ENCODE data around the gene ZNF438.
"Not testable (repeated sequence)": the region's sequence is repeated elsewhere in the genome, so short reads cannot be mapped to it uniquely, and the experiment has no call there.

Gene ZNF438

GRCh38 chr10:31031558-31032257 is at the start of gene ZNF438:
Gene ZNF438, minus strand, starts transcription at chr10:31031865. Its CDS starts 154,831 bp downstream, at chr10:30877034.
- DNase-seq (ENCODE audit: low read depth in 2 of 2) = peak; percentile 87 to 91

GRCh38 chr10:31076610-31076988 is 44.9 kb upstream of the ZNF438 start:
- DNase-seq (ENCODE audit: low read depth in 2 of 2) = no peak

GRCh38 chr10:31075881-31076609 is 44.4 kb upstream of the ZNF438 start:
- no peak for DNase-seq (ENCODE audit: low read depth in 2 of 2)

GRCh38 chr10:31075434-31075833 is 43.8 kb upstream of the ZNF438 start:
- DNase-seq (ENCODE audit: low read depth in 2 of 2) = no peak

GRCh38 chr10:31074722-31075086 is 43.0 kb upstream of the ZNF438 start:
- no peak for DNase-seq (ENCODE audit: low read depth in 2 of 2)

GRCh38 chr10:31073996-31074721 is 42.5 kb upstream of the ZNF438 start:
- no peak for DNase-seq (ENCODE audit: low read depth in 2 of 2)

- DNase-seq (ENCODE audit: low read depth in 2 of 2) = no peak
These were observed 41.5 kb upstream of the ZNF438 start for GRCh38 chr10:31073211-31073610.

GRCh38 chr10:31072451-31072850 is 40.8 kb upstream of the ZNF438 start:
- DNase-seq (ENCODE audit: low read depth in 2 of 2) = no peak

GRCh38 chr10:31071232-31072005 is 39.8 kb upstream of the ZNF438 start:
- no peak for DNase-seq (ENCODE audit: low read depth in 2 of 2)

GRCh38 chr10:31070691-31071090 is 39.0 kb upstream of the ZNF438 start:
- no peak for DNase-seq (ENCODE audit: low read depth in 2 of 2)

GRCh38 chr10:31070025-31070424 is 38.4 kb upstream of the ZNF438 start:
- no peak for DNase-seq (ENCODE audit: low read depth in 2 of 2)

- no peak for DNase-seq (ENCODE audit: low read depth in 2 of 2)
These were observed 37.7 kb upstream of the ZNF438 start for GRCh38 chr10:31069411-31069810.

GRCh38 chr10:31064348-31064747 is 32.7 kb upstream of the ZNF438 start:
- DNase-seq (ENCODE audit: low read depth in 2 of 2) = no peak

- no peak for DNase-seq (ENCODE audit: low read depth in 2 of 2)
These were observed 32.2 kb upstream of the ZNF438 start for GRCh38 chr10:31063841-31064240.

- DNase-seq (ENCODE audit: low read depth in 2 of 2) = no peak
These were observed 31.2 kb upstream of the ZNF438 start for GRCh38 chr10:31062856-31063255.

- no peak for DNase-seq (ENCODE audit: low read depth in 2 of 2)
These were observed 30.3 kb upstream of the ZNF438 start for GRCh38 chr10:31061941-31062340.

- DNase-seq (ENCODE audit: low read depth in 2 of 2) = no peak
These were observed 27.4 kb upstream of the ZNF438 start for GRCh38 chr10:31058795-31059703.

- not testable (repeated sequence) for DNase-seq (ENCODE audit: low read depth in 2 of 2)
These were observed 25.0 kb upstream of the ZNF438 start for GRCh38 chr10:31056678-31057077.

- DNase-seq (ENCODE audit: low read depth in 2 of 2) = no peak
These were observed 24.0 kb upstream of the ZNF438 start for GRCh38 chr10:31055573-31056251.

- DNase-seq (ENCODE audit: low read depth in 2 of 2) = no peak
These were observed 20.0 kb upstream of the ZNF438 start for GRCh38 chr10:31051703-31052102.

Measured in stimulated activated CD4-positive, alpha-beta T cell treated with anti-CD3 and anti-CD28 coated beads, Interleukin-12 subunit alpha, Interleukin-12 subunit beta, amount 100 ng/mL, for 24 hours (primary cell).